ENCODE results near the gene LRRTM4. TPM values are rescaled to one million over a fixed set of nuclear protein-coding genes. Genes with fewer than 3 reads are reported as not detected.

The LRRTM4 gene
- polyA plus RNA-seq, 1 donor (not counting 4 experiments of a cell fraction or from before 2014, with no cell fraction given) = not detected

GRCh38 chr2:77119333-77119732 lies 402.8 kb downstream of the LRRTM4 start:
- H3K4me1 ChIP-seq (ENCODE audit: control insufficient read depth, extremely low read depth, insufficient read depth, low read length) = no peaks in the 10 kb centered on the region
- no peak overlapping the region for H2AFZ ChIP-seq (ENCODE audit: control insufficient read depth, low read length)
- dilution Hi-C loops (cut with MboI; ENCODE audit: extremely low pct_ligation_motif_present, low sequenced_read_pairs) = no loop called here
- H3K4me3 ChIP-seq (ENCODE audit: control insufficient read depth in 2 of 3, extremely low read depth in 1 of 3, insufficient read depth in 2 of 3, low read depth in 1 of 3, low read length in 3 of 3) = no peak overlapping the region
- H3K4me2 ChIP-seq (ENCODE audit: control insufficient read depth, extremely low read depth, insufficient read depth, low read depth, low read length) = no peak overlapping the region
- H3K27ac ChIP-seq (ENCODE audit: control insufficient read depth, insufficient read depth, low read length) = no peak overlapping the region
- H3K36me3 ChIP-seq (ENCODE audit: control insufficient read depth in 2 of 2, extremely low read depth in 1 of 2, insufficient read depth in 2 of 2, low read length in 2 of 2) = no peaks in the 10 kb centered on the region
- H3K27me3 ChIP-seq (ENCODE audit: control insufficient read depth, extremely low read depth, insufficient read depth, low read length) = no peaks in the 10 kb centered on the region
- FAIRE-seq = no peak
- no peaks in the 10 kb centered on the region for H4K20me1 ChIP-seq (ENCODE audit: control insufficient read depth, extremely low read depth, insufficient read depth, low read length)
- H3K79me2 ChIP-seq (ENCODE audit: control insufficient read depth, insufficient read depth, low read length) = no peaks in the 10 kb centered on the region
- no peak overlapping the region for H3K9ac ChIP-seq (ENCODE audit: control insufficient read depth, extremely low read depth, insufficient read depth, low read length)
- DNase-seq (ENCODE audit: low read depth, low spot score) = no peak
- no peaks in the 10 kb centered on the region for H3K9me3 ChIP-seq (ENCODE audit: control insufficient read depth, low read depth, low read length)
- no peak for TF ChIP-seq EZH2 (IDR thresholded peaks at IDR 0.05; ENCODE audit: low read length)
- TF ChIP-seq CTCF (optimal IDR thresholded peaks at IDR 0.05 in 1 of 3, IDR thresholded peaks at IDR 0.05 in 1 of 3, conservative IDR thresholded peaks at IDR 0.05 in 1 of 3; ENCODE audit: extremely low read depth in 1 of 3, insufficient read depth in 2 of 3, low read length in 3 of 3) = no peak
- H3K9me1 ChIP-seq (ENCODE audit: control insufficient read depth, extremely low read depth, insufficient read depth, low read length) = no peaks in the 10 kb centered on the region

GRCh38 chr2:77108915-77109314 lies 413.3 kb downstream of the LRRTM4 start:
- Histone ChIP-seq H3K9me3 (ENCODE audit: control insufficient read depth, low read depth, low read length) (no peaks in the 10 kb centered on the region), H4K20me1 (ENCODE audit: control insufficient read depth, extremely low read depth, insufficient read depth, low read length) (no peaks in the 10 kb centered on the region), H3K36me3 (ENCODE audit: control insufficient read depth in 2 of 2, extremely low read depth in 1 of 2, insufficient read depth in 2 of 2, low read length in 2 of 2) (no peaks in the 10 kb centered on the region), H3K4me3 (ENCODE audit: control insufficient read depth in 2 of 3, extremely low read depth in 1 of 3, insufficient read depth in 2 of 3, low read depth in 1 of 3, low read length in 3 of 3) (no peak overlapping the region), H3K4me1 (ENCODE audit: control insufficient read depth, extremely low read depth, insufficient read depth, low read length) (no peaks in the 10 kb centered on the region), H3K9me1 (ENCODE audit: control insufficient read depth, extremely low read depth, insufficient read depth, low read length) (no peaks in the 10 kb centered on the region), H2AFZ (ENCODE audit: control insufficient read depth, low read length) (no peak overlapping the region), H3K27ac (ENCODE audit: control insufficient read depth, insufficient read depth, low read length) (no peak overlapping the region), H3K9ac (ENCODE audit: control insufficient read depth, extremely low read depth, insufficient read depth, low read length) (no peak overlapping the region), H3K79me2 (ENCODE audit: control insufficient read depth, insufficient read depth, low read length) (no peaks in the 10 kb centered on the region), H3K27me3 (ENCODE audit: control insufficient read depth, extremely low read depth, insufficient read depth, low read length) (no peaks in the 10 kb centered on the region), H3K4me2 (ENCODE audit: control insufficient read depth, extremely low read depth, insufficient read depth, low read depth, low read length) (no peak overlapping the region)
- DNase-seq (ENCODE audit: low read depth, low spot score) (no peak), FAIRE-seq (no peak)
- TF ChIP-seq CTCF (optimal IDR thresholded peaks at IDR 0.05 in 1 of 3, IDR thresholded peaks at IDR 0.05 in 1 of 3, conservative IDR thresholded peaks at IDR 0.05 in 1 of 3; ENCODE audit: extremely low read depth in 1 of 3, insufficient read depth in 2 of 3, low read length in 3 of 3) (no peak), EZH2 (IDR thresholded peaks at IDR 0.05; ENCODE audit: low read length) (no peak)
- dilution Hi-C loops (cut with MboI; ENCODE audit: extremely low pct_ligation_motif_present, low sequenced_read_pairs) = no loop called here
